ENCODE data around the gene DERA. TPM values are rescaled to one million over a fixed set of nuclear protein-coding genes. Genes with fewer than 3 reads are reported as not detected.

DERA gene
- total RNA-seq, 1 experiment from 2014 or later = 22.6 TPM

GRCh38 chr12:15875863-15876262 is 35.3 kb upstream of the DERA start:
- in situ Hi-C loops (cut with HindIII; ENCODE audit: low pct_unique_long_range_greater_than_20kb, low sequenced_read_pairs) = no loop called here
- no peaks in the 10 kb centered on the region; the same call in 1 of the 2 replicates for H3K4me1 ChIP-seq (ENCODE audit: control insufficient read depth, insufficient read depth, low read length)

GRCh38 chr12:15879413-15879812 is 31.7 kb upstream of the DERA start:
- CTCF ChIA-PET = no interaction called here
- in situ Hi-C loops (cut with HindIII; ENCODE audit: low pct_unique_long_range_greater_than_20kb, low sequenced_read_pairs) = no loop called here

More at GRCh38 chr12:15875863-15876262, 35.3 kb upstream of the DERA start:
- no peaks in the 10 kb centered on the region for H3K36me3 ChIP-seq (ENCODE audit: control insufficient read depth, insufficient read depth, low read length)
- no peaks in the 10 kb centered on the region for H3K9me3 ChIP-seq (ENCODE audit: control insufficient read depth, insufficient read depth, low read depth, low read length)
- H3K27me3 ChIP-seq (ENCODE audit: control insufficient read depth, insufficient read depth, low read length) = no peaks in the 10 kb centered on the region
- no peak overlapping the region for H3K4me3 ChIP-seq (ENCODE audit: low read depth in 2 of 2, low read length in 2 of 2)
- intact Hi-C loops (cut with micrococcal nuclease; ENCODE audit: unreplicated experiment) = no loop called here
- H3K27ac ChIP-seq (ENCODE audit: low read length) = no peak overlapping the region
- ChIA-PET POLR2A (no interaction called here), CTCF (no interaction called here)
- ATAC-seq = no peak
- TF ChIP-seq CTCF (IDR thresholded peaks at IDR 0.05) (no peak), TCF7L2 (IDR thresholded peaks at IDR 0.05; ENCODE audit: low read depth, low read length) (no peak), REST (IDR thresholded peaks at IDR 0.05; ENCODE audit: insufficient read depth in 1 of 2, low read depth in 2 of 2, low read length in 1 of 2) (no peak), SIN3A (IDR thresholded peaks at IDR 0.05; ENCODE audit: borderline replicate concordance, insufficient read depth, low read depth, low read length) (no peak), POLR2AphosphoS5 (IDR thresholded peaks at IDR 0.05; ENCODE audit: low read depth, low read length) (no peak)
- no TSS peak for BruUV-seq (replicated peaks)
- no peak for DNase-seq (ENCODE audit: low read depth, low spot score)

More at GRCh38 chr12:15879413-15879812, 31.7 kb upstream of the DERA start:
- no TSS peak for BruUV-seq (replicated peaks)
- Histone ChIP-seq H3K27ac (ENCODE audit: low read length) (no peak overlapping the region), H3K9me3 (ENCODE audit: control insufficient read depth, insufficient read depth, low read depth, low read length) (no peaks in the 10 kb centered on the region), H3K27me3 (ENCODE audit: control insufficient read depth, insufficient read depth, low read length) (no peaks in the 10 kb centered on the region), H3K4me1 (ENCODE audit: control insufficient read depth, insufficient read depth, low read length) (peaks cover 9% of the 10 kb centered on the region), H3K36me3 (ENCODE audit: control insufficient read depth, insufficient read depth, low read length) (peaks cover 4% of the 10 kb centered on the region; the same call in 1 of the 2 replicates), H3K4me3 (ENCODE audit: low read depth in 2 of 2, low read length in 2 of 2) (no peak overlapping the region)
- ATAC-seq (no peak), DNase-seq (ENCODE audit: low read depth, low spot score) (no peak)
- TF ChIP-seq CTCF (IDR thresholded peaks at IDR 0.05) (no peak), POLR2AphosphoS5 (IDR thresholded peaks at IDR 0.05; ENCODE audit: low read depth, low read length) (no peak), TCF7L2 (IDR thresholded peaks at IDR 0.05; ENCODE audit: low read depth, low read length) (no peak), REST (IDR thresholded peaks at IDR 0.05; ENCODE audit: insufficient read depth in 1 of 2, low read depth in 2 of 2, low read length in 1 of 2) (no peak), SIN3A (IDR thresholded peaks at IDR 0.05; ENCODE audit: borderline replicate concordance, insufficient read depth, low read depth, low read length) (no peak)
- POLR2A ChIA-PET = no interaction called here
- intact Hi-C loops (cut with micrococcal nuclease; ENCODE audit: unreplicated experiment) = no loop called here

Data from Panc1 (cell line).